Endothelial cell of umbilical vein (primary cell): ENCODE data around the gene C1orf167. TPM values are rescaled to one million over a fixed set of nuclear protein-coding genes. Genes with fewer than 3 reads are reported as not detected.
A peak's percentile ranks its signal among the peaks of the same experiment; 100 is the strongest.

Experiments used
- BruUV-seq: library from RNA; stranded (reverse); fragments of 400-500 nt; replicated peaks from 2 replicates; lab custom pipeline; 2021; lab: Mats Ljungman, UMichigan
- CTCF ChIA-PET: fragments of 300-600, 350-600 bp; sonication (Branson Sonifier 250); formaldehyde crosslinking; loops from one replicate; lab custom pipeline; 2021; ENCODE audit warnings: antibody characterized with exemption, inconsistent platforms; lab: Charles Lee
- POLR2A ChIA-PET: fragments of 300-600, 350-600 bp; sonication (Branson Sonifier 250); formaldehyde crosslinking; loops from one replicate; lab custom pipeline; 2021; ENCODE audit warnings: antibody characterized with exemption, inconsistent platforms; lab: Charles Lee
- DNase-seq: peaks from one replicate; pipeline ENCODE4 v3.0.0-alpha.2; 2011; ENCODE audit warnings: low read depth, low spot score
- FAIRE-seq: peaks from 2 replicates; lab custom pipeline; 2011; peaks lifted over from hg19 to GRCh38; lab: Jason Lieb, UNC
- H2AFZ ChIP-seq: 2 replicates; pipeline ENCODE4 v1.6.0; 2012; ENCODE audit warnings: low read depth, low read length, control low read depth, inconsistent platforms
- H3K27ac ChIP-seq: 2 replicates; pipeline ENCODE4 v1.5.1; 2011; ENCODE audit warnings: low read depth, mild to moderate bottlenecking, control low read depth, low read length, moderate library complexity; ENCODE audit not compliant: insufficient read depth
- H3K27me3 ChIP-seq, 2 experiments: 2 replicates each; pipeline versions ENCODE4 v1.6.0 to v1.6.1; 2011; ENCODE audit warnings: low read length in 2 of 2, mixed read lengths in 1 of 2; ENCODE audit not compliant: control insufficient read depth in 2 of 2, insufficient read depth in 2 of 2
- H3K36me3 ChIP-seq, 2 experiments: 2 replicates in 1 of 2; 3 replicates in 1 of 2; pipeline ENCODE4 v1.5.1; 2011; ENCODE audit warnings: low read length in 2 of 2, mild to moderate bottlenecking in 1 of 2, moderate library complexity in 1 of 2; ENCODE audit not compliant: control insufficient read depth in 2 of 2, insufficient read depth in 2 of 2; ENCODE audit errors: extremely low read depth in 1 of 2
- H3K4me1 ChIP-seq: 3 replicates; pipeline ENCODE4 v1.5.1; 2011; ENCODE audit warnings: mild to moderate bottlenecking, low read length; ENCODE audit not compliant: control insufficient read depth, insufficient read depth; ENCODE audit errors: extremely low read depth
- H3K4me2 ChIP-seq: 2 replicates; pipeline ENCODE4 v1.6.1; 2011; ENCODE audit warnings: low read length, control low read depth, mixed read lengths; ENCODE audit not compliant: insufficient read depth
- H3K4me3 ChIP-seq, 3 experiments: fragments of 200-600 bp in 1 of 3; sonication (generic), shearing (Covaris generic) in 1 of 3; replicated peaks in 1 of 3; 2 replicates each; pipeline ENCODE4 v1.5.1; 2011 to 2016; ENCODE audit warnings: control low read depth in 3 of 3, low read length in 3 of 3, mild to moderate bottlenecking in 2 of 3, inconsistent platforms in 1 of 3, low read depth in 1 of 3, moderate library complexity in 1 of 3; ENCODE audit not compliant: insufficient read depth in 1 of 3
- H3K79me2 ChIP-seq: 2 replicates; pipeline ENCODE4 v1.6.0; 2012; ENCODE audit warnings: low read length, inconsistent platforms; ENCODE audit not compliant: control insufficient read depth, insufficient read depth
- H3K9ac ChIP-seq: replicated peaks from 2 replicates; pipeline ENCODE3; 2011; ENCODE audit warnings: low read length, control low read depth; ENCODE audit not compliant: insufficient read depth; ENCODE audit errors: extremely low read depth
- H3K9me1 ChIP-seq: replicated peaks from 3 replicates; pipeline ENCODE4 v1.6.0; 2011; ENCODE audit warnings: mild to moderate bottlenecking, low read length; ENCODE audit not compliant: control insufficient read depth, insufficient read depth; ENCODE audit errors: extremely low read depth
- H3K9me3 ChIP-seq: replicated peaks from 2 replicates; pipeline ENCODE4 v1.5.1; 2012; ENCODE audit warnings: low read length, inconsistent platforms; ENCODE audit not compliant: control insufficient read depth, insufficient read depth
- H4K20me1 ChIP-seq: replicated peaks from 2 replicates; pipeline ENCODE3; 2011; ENCODE audit warnings: mild to moderate bottlenecking, low read length; ENCODE audit not compliant: control insufficient read depth, insufficient read depth; ENCODE audit errors: extremely low read depth
- EZH2 ChIP-seq: IDR thresholded peaks from 2 replicates; pipeline ENCODE4 v1.6.1; 2012; ENCODE audit warnings: borderline replicate concordance, low read depth, mild to moderate bottlenecking, moderate library complexity, low read length, inconsistent platforms; ENCODE audit not compliant: severe bottlenecking
- FOS ChIP-seq: IDR thresholded peaks from 2 replicates; pipeline ENCODE4 v1.6.1; 2011; ENCODE audit warnings: mild to moderate bottlenecking, low read length, moderate library complexity, borderline replicate concordance; ENCODE audit not compliant: insufficient read depth
- GATA2 ChIP-seq: IDR thresholded peaks from 2 replicates; pipeline ENCODE4 v1.7.0; 2011; ENCODE audit warnings: low read depth, mild to moderate bottlenecking, moderate library complexity, mixed read lengths, low read length; ENCODE audit not compliant: insufficient read length, insufficient read depth
- JUN ChIP-seq: IDR thresholded peaks from 2 replicates; pipeline ENCODE4 v1.6.1; 2011; ENCODE audit warnings: borderline replicate concordance, low read depth; ENCODE audit not compliant: insufficient read length, insufficient read depth
- MYC ChIP-seq: IDR thresholded peaks from one replicate; pipeline ENCODE4 v1.6.1; 2011; ENCODE audit warnings: mild to moderate bottlenecking, low read depth, low read length
- POLR2A ChIP-seq: IDR thresholded peaks from 2 replicates; pipeline ENCODE4 v1.6.1; 2012; ENCODE audit warnings: low read depth, mild to moderate bottlenecking, control low read depth, low read length
- POLR2AphosphoS5 ChIP-seq: IDR thresholded peaks from 2 replicates; pipeline ENCODE4 v1.6.1; 2012; ENCODE audit warnings: low read depth, mild to moderate bottlenecking, control low read depth, low read length, moderate library complexity; ENCODE audit not compliant: insufficient read depth
- dilution Hi-C: fragments of 300-500 bp; cut with MboI; formaldehyde crosslinking; loops from one replicate; pipeline ENCODE4 v1.15.0; 2019; ENCODE audit warnings: low sequenced_read_pairs; ENCODE audit not compliant: extremely low pct_ligation_motif_present
- intact Hi-C: fragments of 100-400 bp; cut with micrococcal nuclease; formaldehyde crosslinking; loops from one replicate; pipeline ENCODE4 v1.10.0; 2022
- polyA plus RNA-seq, 4 experiments: library from polyadenylated mRNA; depleted of rRNA in 3 of 4; stranded (reverse) in 3 of 4; unstranded in 1 of 4; fragments of >200 nt; gene quantifications; 2 replicates each; pipeline versions ENCODE4 v1.2.1 to v1.2.3, GENCODE V29; 2011 to 2012; ENCODE audit warnings: missing spikeins in 1 of 4
- total RNA-seq: library from RNA; stranded (reverse); gene quantifications from 2 replicates; pipeline ENCODE4 v1.2.3, GENCODE V29; 2021
- TF ChIP-seq, protein P1 (sequence below): IDR thresholded peaks from 2 replicates; pipeline ENCODE4 v1.6.1; 2011; ENCODE audit not compliant: insufficient read depth, insufficient read length
- TF ChIP-seq, protein P2 (sequence below), 2 donors: IDR thresholded peaks; 1 replicate in 1 of 2; 2 replicates in 1 of 2; pipeline ENCODE4 v1.5.1; 2011; ENCODE audit warnings: low read length in 2 of 2, mild to moderate bottlenecking in 2 of 2, moderate library complexity in 2 of 2, control low read depth in 1 of 2, inconsistent platforms in 1 of 2, low read depth in 1 of 2; ENCODE audit not compliant: insufficient read depth in 1 of 2; ENCODE audit errors: extremely low read depth in 1 of 2

C1orf167 gene
- total and polyA plus RNA-seq, 2 donors (not counting 3 experiments of a cell fraction or from before 2014, with no cell fraction given): not detected

DNA sequence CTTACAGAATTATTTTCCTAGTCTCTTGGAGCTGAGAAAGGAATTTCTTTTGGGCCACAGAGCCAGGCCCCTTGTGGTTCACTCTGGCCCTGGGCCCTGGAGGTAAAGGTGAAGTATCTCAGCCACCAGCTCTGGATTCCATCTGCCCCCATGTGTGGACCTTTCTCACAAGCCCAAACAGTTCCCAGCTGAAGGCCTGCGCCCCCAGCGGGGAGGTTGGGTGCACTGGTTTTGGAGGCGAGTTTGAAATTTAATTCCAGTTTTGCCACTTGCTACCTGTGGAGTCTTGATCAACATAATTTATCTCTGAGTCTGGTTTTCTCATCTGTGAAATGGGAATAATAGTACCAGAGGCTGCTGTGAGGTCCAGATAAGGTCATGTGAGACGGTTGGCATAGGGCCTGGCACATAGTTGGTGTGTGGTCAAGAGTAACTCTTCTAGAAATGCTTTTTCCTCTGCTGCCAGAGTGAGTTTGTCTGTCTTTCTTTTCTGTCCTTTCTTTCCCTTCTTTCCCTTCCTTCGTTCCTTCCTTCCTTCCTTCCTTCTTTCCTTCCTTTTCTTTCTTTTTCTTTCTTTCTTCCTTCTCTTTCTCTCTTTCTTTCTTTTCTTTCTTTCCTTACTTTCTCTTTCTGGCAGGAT is 20.0 kb upstream of the C1orf167 start:
- Histone ChIP-seq H3K4me2 (no peak overlapping the region), H3K4me3 (no peak overlapping the region), H2AFZ (no peak overlapping the region), H3K79me2 (no peaks in the 10 kb centered on the region), H3K4me1 (peaks cover 3% of the 10 kb centered on the region), H3K9me1 (no peaks in the 10 kb centered on the region), H3K27me3 (no peaks in the 10 kb centered on the region), H4K20me1 (no peaks in the 10 kb centered on the region), H3K27ac (no peak overlapping the region), H3K9ac (no peak overlapping the region), H3K9me3 (no peaks in the 10 kb centered on the region), H3K36me3 (no peaks in the 10 kb centered on the region)
- no TSS peak for BruUV-seq
- dilution Hi-C loops (no loop called here), intact Hi-C loops (no loop called here)
- FAIRE-seq (peak; percentile 38), DNase-seq (no peak)
- TF ChIP-seq, protein P1, sequence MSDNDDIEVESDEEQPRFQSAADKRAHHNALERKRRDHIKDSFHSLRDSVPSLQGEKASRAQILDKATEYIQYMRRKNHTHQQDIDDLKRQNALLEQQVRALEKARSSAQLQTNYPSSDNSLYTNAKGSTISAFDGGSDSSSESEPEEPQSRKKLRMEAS: no peak
- TF ChIP-seq POLR2AphosphoS5: no peak
- no peak for TF ChIP-seq FOS
- TF ChIP-seq MYC: no peak
- TF ChIP-seq GATA2: no peak
- TF ChIP-seq POLR2A: no peak
- TF ChIP-seq EZH2: no peak
- TF ChIP-seq, protein P2, sequence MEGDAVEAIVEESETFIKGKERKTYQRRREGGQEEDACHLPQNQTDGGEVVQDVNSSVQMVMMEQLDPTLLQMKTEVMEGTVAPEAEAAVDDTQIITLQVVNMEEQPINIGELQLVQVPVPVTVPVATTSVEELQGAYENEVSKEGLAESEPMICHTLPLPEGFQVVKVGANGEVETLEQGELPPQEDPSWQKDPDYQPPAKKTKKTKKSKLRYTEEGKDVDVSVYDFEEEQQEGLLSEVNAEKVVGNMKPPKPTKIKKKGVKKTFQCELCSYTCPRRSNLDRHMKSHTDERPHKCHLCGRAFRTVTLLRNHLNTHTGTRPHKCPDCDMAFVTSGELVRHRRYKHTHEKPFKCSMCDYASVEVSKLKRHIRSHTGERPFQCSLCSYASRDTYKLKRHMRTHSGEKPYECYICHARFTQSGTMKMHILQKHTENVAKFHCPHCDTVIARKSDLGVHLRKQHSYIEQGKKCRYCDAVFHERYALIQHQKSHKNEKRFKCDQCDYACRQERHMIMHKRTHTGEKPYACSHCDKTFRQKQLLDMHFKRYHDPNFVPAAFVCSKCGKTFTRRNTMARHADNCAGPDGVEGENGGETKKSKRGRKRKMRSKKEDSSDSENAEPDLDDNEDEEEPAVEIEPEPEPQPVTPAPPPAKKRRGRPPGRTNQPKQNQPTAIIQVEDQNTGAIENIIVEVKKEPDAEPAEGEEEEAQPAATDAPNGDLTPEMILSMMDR (IDR thresholded peaks at IDR 0.05; ENCODE audit: extremely low read depth in 1 of 2, insufficient read depth in 1 of 2, low read depth in 1 of 2, low read length in 2 of 2): no peak
- no peak for TF ChIP-seq JUN
- POLR2A ChIA-PET: interaction anchor here (0.6 kb wide), 1 partner anchor 77 kb away, joined by 3 read pairs; no protein-coding TSS in a partner anchor
- CTCF ChIA-PET: no interaction called here
